PFSK-1 (cell line): ENCODE results near the gene RNF144B.

Experiments
- POLR2AphosphoS5 ChIP-seq: IDR thresholded peaks from 2 replicates; pipeline ENCODE4 v1.6.1; 2012; ENCODE audit warnings: low read depth, mild to moderate bottlenecking, control low read depth, low read length, moderate library complexity
- REST ChIP-seq, 2 experiments: IDR thresholded peaks; 2 replicates each; pipeline versions ENCODE4 v1.6.1 to v1.8.0; 2011 to 2012; ENCODE audit warnings: low read depth in 2 of 2, low read length in 2 of 2, control low read depth in 1 of 2, inconsistent platforms in 1 of 2, mild to moderate bottlenecking in 1 of 2, moderate library complexity in 1 of 2; ENCODE audit not compliant: insufficient read depth in 1 of 2

GRCh38 chr6:18391023-18391422 is 3.9 kb downstream of the RNF144B start:
- no peak for TF ChIP-seq POLR2AphosphoS5
- no peak for TF ChIP-seq REST (IDR thresholded peaks at IDR 0.05; ENCODE audit: insufficient read depth in 1 of 2, low read depth in 2 of 2, low read length in 2 of 2)
